NCI-H226 (cell line): ENCODE measurements around the gene KIF21A.
A peak's percentile ranks its signal among the peaks of the same experiment; 100 is the strongest.

Experiments
- DNase-seq: peaks from one replicate; pipeline ENCODE4 v3.0.0-alpha.2; 2015

KIF21A gene

DNA sequence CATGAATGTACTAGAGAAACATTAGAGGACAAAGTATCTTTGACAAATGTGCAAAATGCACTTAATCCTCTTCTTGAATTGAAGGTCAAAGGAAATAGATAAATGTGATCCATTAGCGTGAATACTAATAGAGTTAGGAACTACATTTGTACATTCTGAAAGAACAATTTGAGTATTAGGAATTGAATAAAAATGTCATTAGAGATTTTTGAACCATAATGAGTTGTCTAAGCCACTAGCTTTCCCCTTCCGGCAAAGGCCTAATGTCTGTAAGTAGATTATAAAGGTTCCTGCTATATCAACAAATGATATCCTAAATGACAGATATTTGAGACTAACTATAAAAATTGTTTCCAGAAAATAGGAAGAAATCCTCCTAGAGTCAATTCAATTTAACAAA lies 59.8 kb downstream of the KIF21A start:
- no peak for DNase-seq

DNA sequence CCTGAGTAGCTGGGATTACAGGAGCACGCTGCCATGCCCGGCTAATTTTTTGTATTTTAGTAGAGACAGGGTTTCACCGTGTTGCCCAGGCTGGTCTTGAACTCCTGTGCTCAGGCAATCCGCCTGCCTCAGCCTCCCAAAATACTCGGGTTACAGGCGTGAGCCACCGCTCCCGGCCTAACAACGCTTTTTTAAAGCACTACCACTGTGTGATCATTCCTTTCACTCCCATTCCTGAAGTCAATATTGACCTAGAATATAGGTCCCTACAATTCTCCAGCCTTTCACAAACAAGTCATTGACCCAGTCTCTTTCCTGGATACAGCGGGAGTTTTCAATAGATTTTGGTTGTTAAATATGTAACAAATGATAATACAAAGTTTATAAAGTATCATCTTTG lies 62.8 kb downstream of the KIF21A start:
- no peak for DNase-seq

DNA sequence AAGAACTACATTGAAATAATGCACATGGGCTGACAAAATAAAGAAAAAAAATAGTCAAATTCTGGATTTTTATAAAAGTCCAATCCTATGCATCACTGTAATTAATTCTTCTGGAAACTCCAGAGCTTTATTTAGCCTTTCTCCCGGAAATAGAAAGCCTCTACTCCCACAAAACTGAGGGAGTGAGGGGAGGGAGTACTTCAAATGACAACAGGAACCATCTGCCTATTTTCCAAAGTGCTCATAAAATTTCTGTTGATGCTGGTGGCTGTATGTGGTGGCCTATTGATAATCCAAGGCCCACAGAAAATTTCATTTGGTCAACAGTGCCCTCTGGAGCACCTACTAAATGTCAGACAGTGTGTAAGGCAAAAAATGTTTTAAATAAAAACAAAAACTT lies 64.6 kb downstream of the KIF21A start:
- no peak for DNase-seq

DNA sequence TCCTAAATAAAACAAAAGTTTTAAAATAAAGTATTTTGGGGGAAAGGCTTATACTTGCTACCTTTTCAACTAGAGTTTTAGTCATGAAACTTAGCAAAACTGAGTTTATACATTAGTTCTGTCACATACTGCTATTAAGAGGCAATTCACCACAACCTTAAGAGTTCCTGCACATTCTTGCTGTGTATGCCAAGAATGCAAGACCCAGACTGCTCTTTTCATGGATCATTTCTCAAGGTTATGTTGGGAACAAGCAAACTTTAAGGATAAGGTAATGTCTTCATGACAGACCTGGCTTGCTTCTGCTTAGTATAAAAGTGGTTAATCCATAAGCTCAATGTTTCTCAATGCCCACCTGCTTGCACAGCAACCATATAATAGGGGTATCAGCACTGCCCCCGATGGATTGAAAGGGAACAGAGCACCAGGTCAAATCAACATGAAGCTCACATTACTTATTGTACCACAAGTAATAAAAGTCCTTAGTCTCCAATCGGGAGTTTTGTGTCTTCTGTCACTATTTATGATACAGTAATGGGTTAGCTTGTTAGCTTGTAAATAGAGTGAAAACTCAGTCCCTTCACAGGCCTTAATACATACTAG lies 67.6 kb downstream of the KIF21A start:
- no peak for DNase-seq

DNA sequence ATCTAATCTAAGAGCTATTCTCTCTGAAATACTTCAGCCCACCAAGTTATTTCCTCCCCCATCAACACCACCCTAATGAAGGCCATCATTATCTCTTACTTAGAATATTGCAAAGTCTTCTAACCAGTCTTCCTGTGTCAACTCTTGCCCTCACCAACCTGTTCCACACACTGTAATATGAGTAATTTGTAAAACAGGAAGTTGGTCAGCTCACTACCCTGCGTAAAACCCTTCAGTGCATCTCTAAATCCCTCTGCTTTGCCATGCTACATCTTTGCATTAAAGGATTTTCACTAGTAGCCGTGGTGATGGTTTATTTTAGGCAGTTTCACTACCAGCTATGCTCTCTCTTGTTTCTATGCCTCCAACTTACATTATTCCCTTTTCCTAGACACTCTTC lies 70.0 kb downstream of the KIF21A start:
- peak; percentile 82 for DNase-seq

DNA sequence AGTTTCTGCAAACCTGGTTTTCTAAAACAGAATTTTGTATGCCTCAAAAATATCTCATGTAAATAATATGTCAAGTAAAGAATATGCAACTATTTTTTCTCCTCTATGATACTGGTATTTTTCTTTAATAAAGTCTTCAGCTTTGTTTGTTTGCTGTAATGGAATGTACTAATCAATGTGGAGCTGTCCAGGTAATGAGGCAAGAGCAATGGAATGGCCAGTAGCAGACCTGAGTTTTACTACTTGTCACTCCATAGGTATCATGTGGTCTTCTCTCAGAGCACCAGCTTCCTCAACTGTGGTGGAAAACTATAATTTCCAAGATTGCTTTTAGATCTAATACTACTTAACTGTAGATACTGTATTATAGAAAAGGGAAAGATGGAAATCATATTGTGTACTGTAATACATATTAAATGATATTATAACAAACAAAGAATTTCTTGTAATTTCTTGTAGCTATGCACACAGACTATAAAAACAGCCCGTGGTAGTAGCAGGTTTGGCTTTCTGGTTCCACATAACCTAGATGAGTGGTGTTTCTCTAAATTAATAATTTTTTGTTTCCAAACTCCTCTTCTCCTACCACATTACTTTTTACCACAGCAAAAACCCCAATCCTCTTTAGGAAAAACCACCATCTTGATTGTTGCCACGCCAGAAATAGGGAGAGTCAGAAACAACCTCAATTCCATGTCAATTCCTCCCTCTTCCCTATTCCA lies 70.6 kb downstream of the KIF21A start:
- DNase-seq, result no peak

DNA sequence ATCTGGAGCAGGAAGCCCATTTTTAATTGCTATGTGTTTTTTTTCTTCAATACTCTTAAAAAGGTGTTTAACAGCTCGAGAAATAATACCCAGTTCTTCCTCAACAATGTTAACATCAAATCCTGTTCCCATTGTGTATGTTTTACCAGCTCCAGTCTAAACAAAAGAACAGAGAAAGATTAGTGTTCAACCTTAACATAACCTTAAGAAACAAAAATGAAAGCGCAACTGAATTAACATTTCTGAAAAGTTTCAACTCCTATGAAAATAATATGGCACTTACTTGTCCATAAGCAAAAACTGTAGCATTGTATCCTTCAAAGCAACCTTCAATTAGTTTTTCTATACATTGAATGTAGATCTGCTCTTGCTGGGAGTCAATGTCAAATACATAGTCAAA lies 73.2 kb downstream of the KIF21A start:
- DNase-seq, result no peak

DNA sequence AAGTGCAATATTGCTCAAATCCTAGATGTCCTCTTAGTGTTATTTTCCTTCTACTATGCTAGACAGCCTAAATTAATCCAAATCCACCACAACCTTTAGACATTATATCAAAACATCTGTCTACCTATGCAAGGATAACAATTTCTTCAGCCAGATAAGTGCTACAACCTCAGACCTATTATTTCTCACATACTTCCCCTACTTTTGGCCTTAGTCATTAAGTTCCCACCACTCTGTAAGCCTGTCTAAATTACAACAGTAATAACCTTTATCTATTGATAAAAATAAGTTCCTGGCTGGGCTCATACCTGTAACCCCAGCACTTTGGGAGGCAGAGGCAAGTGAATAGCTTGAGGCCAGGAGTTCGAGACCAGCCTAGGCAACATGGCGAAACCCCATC lies 74.0 kb downstream of the KIF21A start:
- DNase-seq, result peak; percentile 44

DNA sequence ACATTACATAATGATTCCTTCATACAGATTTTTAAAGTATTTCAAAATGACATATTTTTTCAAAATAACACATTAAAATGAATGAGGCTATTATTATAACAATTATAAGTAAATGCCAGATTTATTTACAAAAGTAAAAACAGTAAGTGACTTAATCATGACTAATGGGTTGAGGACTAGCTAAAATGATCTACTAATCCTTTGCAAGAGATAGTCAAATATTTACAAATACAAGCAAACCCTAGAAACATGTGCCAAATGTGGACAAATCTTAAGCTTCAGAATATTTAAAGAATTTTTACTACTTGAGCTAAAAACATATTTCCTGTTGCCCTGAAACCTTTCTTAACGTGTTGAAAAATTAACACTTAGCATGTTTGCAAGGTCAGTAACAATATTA lies 74.8 kb downstream of the KIF21A start:
- no peak for DNase-seq

DNA sequence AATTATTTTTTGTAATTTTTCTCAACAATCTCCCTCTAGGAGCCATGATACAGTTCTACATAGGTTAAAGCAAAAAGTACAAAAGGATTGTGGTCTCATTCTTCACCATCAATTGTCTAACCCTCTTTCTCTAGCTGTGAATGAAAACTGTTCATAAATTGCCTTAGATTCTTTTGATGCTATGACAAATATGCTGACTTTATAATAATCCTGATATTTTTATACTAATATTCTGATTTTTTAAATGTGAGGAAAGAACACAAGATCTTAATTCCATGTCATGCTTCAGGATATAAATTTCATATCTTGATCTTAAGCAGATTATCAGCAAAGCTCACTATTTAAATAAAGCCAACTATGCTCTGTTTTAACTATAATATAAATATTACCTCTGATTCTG lies 75.4 kb downstream of the KIF21A start:
- DNase-seq, result no peak

DNA sequence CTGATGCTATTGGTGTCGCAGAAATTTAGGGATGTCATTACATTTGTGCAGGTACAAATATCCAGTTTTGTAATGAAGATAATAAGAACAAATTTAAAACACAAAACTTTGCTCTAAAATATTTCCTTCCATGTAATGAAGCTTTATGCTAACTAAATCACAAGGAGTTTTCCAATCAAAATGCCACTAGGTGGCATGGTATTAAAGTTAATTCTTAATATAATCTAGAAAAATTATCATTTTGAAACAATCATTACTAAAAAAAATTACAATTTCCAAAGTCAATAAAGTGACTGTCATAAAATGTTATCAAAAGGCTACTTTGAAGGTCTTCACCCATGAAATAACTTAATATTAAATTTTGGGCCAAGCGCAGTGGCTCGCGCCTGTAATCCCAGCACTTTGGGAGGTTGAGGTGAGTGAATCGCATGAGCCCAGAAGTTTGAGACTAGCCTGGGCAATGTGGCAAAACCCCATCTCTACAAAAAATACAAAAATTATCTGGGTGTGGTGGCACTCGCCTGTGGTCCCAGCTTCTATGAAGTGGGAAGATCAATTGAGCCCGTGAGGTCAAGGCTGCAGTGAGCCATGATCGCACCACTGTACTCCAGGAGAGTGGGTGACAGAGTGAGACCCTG lies 77.4 kb downstream of the KIF21A start:
- DNase-seq, result no peak

DNA sequence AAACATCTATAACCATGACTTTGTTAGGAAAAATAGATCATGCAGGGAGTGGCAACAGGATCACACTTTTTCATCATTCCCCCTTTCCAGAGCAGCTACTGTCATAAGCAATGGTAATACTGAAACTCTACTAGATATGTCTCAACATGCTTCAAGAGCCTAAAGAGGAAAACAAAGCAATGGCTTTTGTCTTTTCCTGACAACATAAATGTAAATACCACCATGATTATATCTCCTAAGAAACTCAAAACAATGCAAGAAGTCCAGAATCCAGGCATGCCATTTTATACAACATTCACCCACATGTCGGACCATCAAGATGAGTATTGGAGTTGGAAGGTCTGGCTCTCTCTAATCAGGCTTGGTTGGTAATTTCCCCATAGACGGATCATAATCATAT lies 78.7 kb downstream of the KIF21A start:
- no peak for DNase-seq

DNA sequence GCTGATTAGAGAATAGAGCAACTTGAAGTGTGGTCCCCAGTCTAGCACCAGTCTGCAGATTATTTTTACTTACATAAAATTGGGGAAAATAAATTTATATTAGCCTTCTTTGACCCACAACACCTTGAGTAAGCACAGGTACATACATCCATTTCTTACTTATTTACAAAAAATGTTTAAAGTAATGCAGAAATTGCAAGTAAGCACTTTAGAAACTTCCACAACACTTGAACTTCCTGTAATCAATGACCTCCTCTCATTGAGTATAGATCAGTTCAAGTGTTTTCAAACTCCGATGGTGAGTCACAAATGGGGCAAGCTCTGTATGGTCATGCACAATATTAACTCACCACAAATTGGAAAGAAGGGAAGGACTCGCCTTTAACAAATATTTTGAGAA lies 83.3 kb downstream of the KIF21A start:
- DNase-seq, result no peak

DNA sequence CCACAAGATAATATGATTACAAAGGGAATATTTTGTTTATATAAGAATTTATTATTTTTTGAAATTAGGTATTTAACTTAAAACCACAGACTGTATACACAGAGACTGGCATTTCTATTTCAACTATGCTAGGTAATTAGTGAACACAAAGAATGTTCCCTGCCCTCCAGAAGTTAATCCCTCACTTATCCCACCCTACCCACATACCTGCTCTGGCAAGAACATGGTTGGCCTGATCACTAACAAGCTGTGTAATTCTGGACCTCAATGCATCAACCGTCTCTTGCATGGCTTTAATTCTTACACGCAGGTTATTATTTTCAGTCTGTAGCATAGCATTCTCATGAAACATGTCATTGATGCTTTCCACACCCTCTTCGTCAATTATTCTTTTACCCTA lies 85.9 kb downstream of the KIF21A start:
- no peak for DNase-seq

DNA sequence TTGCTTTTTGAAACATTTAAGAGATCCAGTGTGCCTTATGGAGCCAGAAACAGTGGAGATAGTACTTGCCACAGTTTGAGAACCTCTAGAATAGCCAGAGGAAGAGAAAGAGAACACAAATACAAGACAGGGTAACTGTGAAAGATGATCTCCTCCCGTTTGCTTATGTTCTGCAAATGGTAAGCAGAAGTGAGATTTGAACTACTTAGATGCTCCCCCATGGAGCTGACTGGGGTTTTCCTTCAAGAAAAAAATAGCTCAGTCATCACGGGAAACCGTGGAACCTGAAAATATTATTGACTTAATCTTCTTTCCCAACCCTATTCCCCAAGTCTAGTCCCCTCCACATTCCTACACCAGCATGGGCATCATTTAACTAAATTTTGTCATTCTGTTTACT lies 87.1 kb downstream of the KIF21A start:
- DNase-seq, result no peak

DNA sequence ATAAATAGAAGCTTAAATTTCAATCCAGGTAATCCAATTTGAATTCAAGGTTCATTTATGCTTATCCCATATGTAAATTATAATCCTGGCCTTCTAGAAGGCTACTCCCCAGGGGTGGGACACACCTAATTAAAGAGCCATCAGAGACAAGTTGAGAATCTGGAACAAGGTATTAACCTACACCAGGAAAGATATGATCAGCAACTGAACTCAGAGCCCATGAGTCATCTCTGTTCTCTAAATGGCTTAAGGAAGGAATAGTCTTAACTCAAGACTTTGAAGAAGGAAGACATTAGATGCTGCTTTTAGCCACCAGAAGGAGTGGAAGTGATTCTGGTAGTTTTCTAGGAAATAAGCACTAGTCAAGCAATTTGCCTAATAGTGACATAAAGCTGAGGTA lies 88.0 kb downstream of the KIF21A start:
- peak; percentile 9 for DNase-seq

DNA sequence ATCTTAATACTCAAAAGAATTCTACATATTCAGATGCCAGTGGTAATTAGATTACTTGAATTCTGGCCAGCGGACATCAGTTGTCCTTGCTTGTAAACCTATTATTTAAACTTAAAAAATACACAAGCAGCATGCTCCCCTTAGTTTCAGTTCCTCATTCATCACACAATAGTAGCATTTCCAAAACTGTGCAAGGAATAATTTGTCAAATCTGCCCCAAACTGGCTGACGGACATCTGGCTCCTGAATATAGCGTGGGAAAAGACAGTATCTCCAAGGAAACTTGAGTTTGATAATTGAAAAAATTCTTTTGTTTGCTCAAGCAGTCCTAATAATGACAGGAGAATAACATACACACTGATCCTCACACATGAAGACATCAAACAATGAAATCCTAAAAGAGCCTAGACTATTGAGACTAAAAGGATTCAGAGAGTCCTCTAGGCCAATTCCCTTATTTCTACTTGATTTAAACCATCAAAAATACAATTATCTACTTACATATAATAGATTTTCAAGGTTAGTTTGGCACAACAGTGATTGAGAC lies 90.4 kb downstream of the KIF21A start:
- DNase-seq, result no peak

DNA sequence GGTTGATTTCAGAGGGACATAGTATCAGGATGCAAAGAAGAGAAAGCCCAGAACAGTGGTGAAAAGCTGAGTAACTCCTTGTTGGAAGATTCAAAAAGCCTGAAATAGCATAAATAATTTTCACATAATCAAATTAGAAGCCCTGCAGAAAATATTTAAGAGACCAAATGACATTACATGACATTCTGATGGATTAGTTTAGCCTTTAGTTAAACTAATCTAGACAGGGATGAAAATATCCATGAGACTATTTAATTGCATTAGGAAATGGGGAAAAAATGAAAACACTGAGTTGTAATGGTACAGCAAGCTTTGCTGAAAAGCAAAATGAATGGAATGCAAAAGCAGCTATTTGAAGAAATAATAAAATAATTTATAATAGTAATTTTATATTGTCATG lies 91.8 kb downstream of the KIF21A start:
- no peak for DNase-seq

DNA sequence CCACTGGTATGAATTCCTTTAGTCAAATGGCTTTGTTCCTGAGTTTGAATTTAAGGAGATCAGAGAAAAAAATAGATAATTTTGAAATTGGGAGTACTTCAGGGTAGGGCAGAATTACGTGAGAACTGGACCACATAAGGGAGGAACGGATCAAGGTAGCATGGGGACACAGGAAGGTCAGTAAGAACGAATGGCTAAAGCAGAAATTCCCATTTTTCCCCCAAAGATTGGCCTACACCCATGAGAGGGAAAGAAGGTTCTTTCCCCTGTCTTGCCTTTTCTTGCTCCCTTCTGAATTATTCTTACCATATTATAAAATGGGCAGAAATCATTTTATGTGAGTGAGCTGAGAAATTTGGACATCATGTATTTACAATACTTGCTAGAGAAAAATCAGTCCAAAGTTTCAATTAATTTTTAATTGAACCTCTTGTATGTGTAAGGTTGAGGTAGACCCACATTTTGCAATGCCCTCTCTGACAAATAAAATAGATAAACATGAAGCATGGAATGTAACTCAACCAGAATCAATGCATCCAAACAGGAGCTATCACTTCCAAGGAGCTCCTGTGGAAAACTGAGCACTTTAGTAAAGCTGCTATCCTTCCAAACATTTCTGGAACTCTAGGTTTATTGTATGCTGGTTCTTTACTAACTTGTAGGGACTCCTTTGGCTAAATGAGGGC lies 93.8 kb downstream of the KIF21A start:
- DNase-seq, result no peak

DNA sequence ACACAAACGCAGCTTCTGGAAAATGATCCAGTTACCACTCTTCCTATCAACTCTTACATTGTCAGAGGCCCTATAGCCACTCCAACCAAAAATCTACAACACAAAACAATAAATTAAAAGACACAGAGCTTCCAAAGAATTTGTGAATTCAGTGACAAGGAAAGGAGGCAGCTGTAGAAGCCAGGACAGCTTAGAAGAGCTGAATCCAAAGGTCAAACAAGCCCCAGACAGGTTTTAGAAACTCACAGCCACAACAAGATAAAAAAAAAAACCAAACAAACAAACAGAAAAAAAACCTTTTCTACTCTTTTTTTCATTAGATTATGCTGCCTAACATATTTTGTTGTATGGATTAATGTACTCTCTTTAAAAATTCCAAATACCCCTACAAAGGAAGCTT lies 94.4 kb downstream of the KIF21A start:
- no peak for DNase-seq

DNA sequence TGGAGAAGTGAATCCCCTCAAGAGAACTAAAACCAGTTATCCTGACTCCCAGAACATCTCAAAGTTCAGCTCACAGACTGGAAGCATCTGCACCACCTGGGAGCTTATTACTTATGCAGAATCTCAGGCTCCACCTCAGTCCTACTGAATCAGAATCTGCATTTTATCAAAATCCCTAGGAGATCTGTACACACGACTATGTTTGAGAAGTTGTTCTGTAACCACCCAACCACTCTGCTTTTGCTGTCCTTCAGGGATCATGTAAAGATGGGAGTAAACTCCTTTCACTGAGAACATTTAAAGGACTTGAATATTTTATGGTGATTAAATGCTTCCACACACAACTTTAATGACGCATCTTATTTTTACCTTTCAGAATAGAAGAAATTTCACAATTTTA lies 98.0 kb downstream of the KIF21A start:
- DNase-seq, result no peak

DNA sequence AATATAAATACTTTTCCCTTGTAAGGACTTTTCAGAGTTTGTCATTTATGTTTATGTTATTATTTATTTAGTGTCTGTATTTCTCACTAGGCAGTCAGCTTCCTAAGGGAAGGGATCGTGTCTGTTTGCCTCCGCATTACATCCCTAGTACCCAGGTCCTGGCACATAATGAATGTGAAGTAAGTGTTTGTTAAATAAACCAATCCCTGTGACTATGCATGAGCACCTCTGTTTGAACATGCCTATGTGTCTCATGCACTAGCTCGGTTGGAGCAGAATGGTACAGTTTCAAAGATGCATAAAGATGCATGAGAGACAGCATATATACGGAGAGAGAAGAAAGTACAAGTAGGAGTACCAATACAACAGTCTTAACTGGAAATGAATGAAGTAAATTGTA lies 99.3 kb downstream of the KIF21A start:
- DNase-seq, result no peak

DNA sequence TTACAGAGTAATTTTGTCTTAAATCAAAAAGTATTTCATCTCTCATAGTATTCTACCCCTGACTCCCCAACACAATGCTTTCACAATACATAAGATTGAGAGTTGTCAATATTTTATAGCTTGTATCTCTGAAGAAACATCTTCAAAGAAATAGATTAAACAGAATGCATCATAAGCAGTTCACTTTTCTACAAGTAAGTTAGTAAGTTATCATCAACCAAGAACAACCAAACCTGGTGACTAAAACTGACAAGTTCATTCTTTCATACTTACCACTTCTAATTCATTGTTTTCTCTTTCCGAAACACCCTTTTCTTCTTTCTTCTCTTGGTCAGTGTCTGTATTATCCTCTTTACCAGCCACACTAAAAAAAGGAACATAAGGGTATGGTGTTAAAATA lies 101.2 kb downstream of the KIF21A start:
- DNase-seq, result no peak

DNA sequence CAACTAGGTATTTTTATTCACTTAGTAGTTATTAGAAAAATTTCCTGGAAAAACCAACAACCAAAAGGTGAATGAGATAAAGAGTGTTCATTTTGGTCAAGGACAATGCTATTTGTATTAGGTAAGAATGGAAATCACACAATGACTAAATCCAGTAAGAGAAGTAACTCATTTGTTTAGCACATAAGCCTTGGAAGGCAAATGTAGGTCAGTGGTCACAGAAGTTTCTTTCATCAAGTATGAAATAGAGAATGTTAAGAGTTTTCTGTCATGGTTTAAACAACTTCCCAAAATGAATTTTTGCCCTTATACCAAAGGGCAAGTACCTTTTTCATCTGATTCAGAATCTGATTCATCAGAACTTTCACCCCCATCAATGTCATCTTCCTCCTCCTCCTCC lies 101.7 kb downstream of the KIF21A start:
- no peak for DNase-seq
